HepG2 (cell line): ENCODE results near the gene HS6ST1. TPM values are rescaled to one million over a fixed set of nuclear protein-coding genes. Genes with fewer than 3 reads are reported as not detected.

Experiments
- ATRX ChIP-seq: sonication (generic); formaldehyde crosslinking; IDR thresholded peaks from 2 replicates; pipeline ENCODE4 v1.4.0; 2020; ENCODE audit warnings: missing genetic modification reagents, borderline replicate concordance
- EEA1 ChIP-seq: sonication (generic); formaldehyde crosslinking; IDR thresholded peaks from 2 replicates; pipeline ENCODE4 v1.5.1; 2020; ENCODE audit warnings: mild to moderate bottlenecking, missing genetic modification reagents, borderline replicate concordance
- GATA4 ChIP-seq: sonication (generic); IDR thresholded peaks from 2 replicates; pipeline ENCODE4 v1.6.1; 2016; ENCODE audit warnings: antibody characterized with exemption, low read depth, borderline replicate concordance
- HNRNPL ChIP-seq: fragments of 200-400 bp; formaldehyde crosslinking; IDR thresholded peaks from 2 replicates; pipeline ENCODE4 v1.6.1; 2017; ENCODE audit warnings: mild to moderate bottlenecking, low read depth, low read length
- NFIC ChIP-seq: IDR thresholded peaks from 2 replicates; pipeline ENCODE4 v1.6.1; 2012; ENCODE audit warnings: mild to moderate bottlenecking, low read length, inconsistent platforms
- ZMYM3 ChIP-seq: sonication (generic); formaldehyde crosslinking; IDR thresholded peaks from 2 replicates; pipeline ENCODE4 v1.5.1; 2020; ENCODE audit warnings: mild to moderate bottlenecking, missing genetic modification reagents
- ZNF451 ChIP-seq: sonication (generic); formaldehyde crosslinking; IDR thresholded peaks from 2 replicates; pipeline ENCODE4 v1.5.0; 2020; ENCODE audit warnings: mild to moderate bottlenecking, missing genetic modification reagents
- ZNF546 ChIP-seq: sonication (generic); formaldehyde crosslinking; conservative IDR thresholded peaks from 2 replicates; pipeline ENCODE4 v1.8.1; 2023; ENCODE audit warnings: mild to moderate bottlenecking, missing genetic modification reagents
- ZNF839 ChIP-seq: sonication (generic); formaldehyde crosslinking; IDR thresholded peaks from 2 replicates; pipeline ENCODE4 v1.4.0; 2020; ENCODE audit warnings: missing genetic modification reagents, mild to moderate bottlenecking, borderline replicate concordance
- ZSCAN20 ChIP-seq: sonication (generic); formaldehyde crosslinking; IDR thresholded peaks from 2 replicates; pipeline ENCODE4 v1.4.0; 2020; ENCODE audit warnings: missing genetic modification reagents, mild to moderate bottlenecking, borderline replicate concordance
- polyA plus RNA-seq, 8 experiments: library from polyadenylated mRNA; depleted of rRNA in 3 of 8; stranded (reverse) in 7 of 8; unstranded in 1 of 8; fragments of >200 nt; fragmentation: Illumina TruSeq in 4 of 8; extraction: Trizol in 4 of 8; gene quantifications; 2 replicates each; pipeline versions ENCODE4 v1.2.1 to v1.2.3, GENCODE V29; 2011 to 2016; ENCODE audit warnings: low read depth in 4 of 8, missing spikeins in 1 of 8, mixed read lengths in 1 of 8; ENCODE audit not compliant: insufficient read depth in 1 of 8
- total RNA-seq, 5 experiments: library from RNA; depleted of rRNA; stranded (reverse); fragments of >200 nt; fragmentation: Illumina TruSeq; extraction: Trizol; gene quantifications; 2 replicates each; pipeline ENCODE4 v1.2.3, GENCODE V29; 2016; ENCODE audit warnings: low read depth in 1 of 5
- TF ChIP-seq, protein P1 (sequence below): sonication (generic); formaldehyde crosslinking; IDR thresholded peaks from 2 replicates; pipeline ENCODE4 v1.5.0; 2020; ENCODE audit warnings: missing genetic modification reagents
- TF ChIP-seq, protein P2 (sequence below): sonication (generic); formaldehyde crosslinking; IDR thresholded peaks from 2 replicates; pipeline ENCODE4 v1.4.0; 2020; ENCODE audit warnings: mild to moderate bottlenecking, missing genetic modification reagents
- TF ChIP-seq, protein P3 (sequence below), 2 experiments: fragments of 450-650 bp in 1 of 2; sonication (generic) in 1 of 2; formaldehyde crosslinking; IDR thresholded peaks; 2 replicates each; pipeline versions ENCODE4 v1.5.0 to v1.8.0; 2020 to 2022; ENCODE audit warnings: mild to moderate bottlenecking in 1 of 2, missing genetic modification reagents in 1 of 2
- TF ChIP-seq, protein P4 (sequence below): sonication (generic); formaldehyde crosslinking; IDR thresholded peaks from 2 replicates; pipeline ENCODE4 v1.4.0; 2020; ENCODE audit warnings: missing genetic modification reagents, borderline replicate concordance
- TF ChIP-seq, protein P5 (sequence below): sonication (generic); formaldehyde crosslinking; IDR thresholded peaks from 2 replicates; pipeline ENCODE4 v1.8.0; 2022; ENCODE audit warnings: low read depth, missing genetic modification reagents
- TF ChIP-seq, protein P6 (sequence below): sonication (generic); formaldehyde crosslinking; IDR thresholded peaks from 2 replicates; pipeline ENCODE4 v1.5.0; 2020; ENCODE audit warnings: missing genetic modification reagents, mild to moderate bottlenecking, borderline replicate concordance

HS6ST1 gene
- total and polyA plus RNA-seq, 2 of the 13 experiments (the other 11 are each of a cell fraction or from before 2014, with no cell fraction given), result 34.5 to 84.6 TPM

DNA sequence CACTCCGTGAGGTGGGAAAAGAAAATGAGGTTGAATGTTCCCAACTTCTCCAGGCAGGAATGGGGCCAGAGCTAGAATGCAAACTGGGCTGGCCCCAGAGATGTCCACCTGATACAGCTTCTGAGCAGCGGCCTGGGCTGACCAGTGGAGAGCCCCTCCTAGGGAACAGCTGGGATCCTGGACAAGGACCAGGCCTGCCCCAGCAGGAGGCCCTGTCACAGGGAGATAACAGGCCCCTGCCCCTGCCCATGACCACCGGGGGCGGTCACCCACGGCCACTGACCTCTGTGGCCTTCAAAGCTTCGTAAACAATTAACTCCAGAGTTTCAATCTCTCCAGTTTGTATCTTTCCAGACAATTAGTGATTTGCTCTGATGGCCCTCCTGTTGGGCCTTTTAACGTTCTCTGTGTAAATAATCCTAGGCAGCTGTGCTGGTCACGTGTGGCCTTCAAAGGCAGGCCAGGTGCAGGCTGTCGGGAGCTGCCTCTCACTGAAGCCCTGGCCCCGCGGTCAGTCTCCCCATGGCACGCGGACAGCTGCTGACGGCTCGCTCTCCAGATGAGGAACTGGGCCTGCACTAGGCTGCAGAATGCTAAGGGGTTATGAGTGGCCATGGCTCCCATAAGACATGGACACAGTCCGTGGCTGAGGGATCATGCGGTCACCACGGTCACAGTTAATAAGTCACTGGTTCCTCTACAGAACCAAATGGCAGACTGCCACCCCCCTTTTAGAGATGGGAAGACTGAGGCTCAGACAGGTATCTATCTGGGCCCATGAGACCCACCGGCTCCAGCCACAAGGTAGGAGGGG lies 9.2 kb downstream of the HS6ST1 start (continued):
- TF ChIP-seq, protein P1, sequence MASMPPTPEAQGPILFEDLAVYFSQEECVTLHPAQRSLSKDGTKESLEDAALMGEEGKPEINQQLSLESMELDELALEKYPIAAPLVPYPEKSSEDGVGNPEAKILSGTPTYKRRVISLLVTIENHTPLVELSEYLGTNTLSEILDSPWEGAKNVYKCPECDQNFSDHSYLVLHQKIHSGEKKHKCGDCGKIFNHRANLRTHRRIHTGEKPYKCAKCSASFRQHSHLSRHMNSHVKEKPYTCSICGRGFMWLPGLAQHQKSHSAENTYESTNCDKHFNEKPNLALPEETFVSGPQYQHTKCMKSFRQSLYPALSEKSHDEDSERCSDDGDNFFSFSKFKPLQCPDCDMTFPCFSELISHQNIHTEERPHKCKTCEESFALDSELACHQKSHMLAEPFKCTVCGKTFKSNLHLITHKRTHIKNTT, result no peak
- TF ChIP-seq GATA4, result peak; percentile 87; the same call in 1 of the 2 replicates
- TF ChIP-seq, protein P2, sequence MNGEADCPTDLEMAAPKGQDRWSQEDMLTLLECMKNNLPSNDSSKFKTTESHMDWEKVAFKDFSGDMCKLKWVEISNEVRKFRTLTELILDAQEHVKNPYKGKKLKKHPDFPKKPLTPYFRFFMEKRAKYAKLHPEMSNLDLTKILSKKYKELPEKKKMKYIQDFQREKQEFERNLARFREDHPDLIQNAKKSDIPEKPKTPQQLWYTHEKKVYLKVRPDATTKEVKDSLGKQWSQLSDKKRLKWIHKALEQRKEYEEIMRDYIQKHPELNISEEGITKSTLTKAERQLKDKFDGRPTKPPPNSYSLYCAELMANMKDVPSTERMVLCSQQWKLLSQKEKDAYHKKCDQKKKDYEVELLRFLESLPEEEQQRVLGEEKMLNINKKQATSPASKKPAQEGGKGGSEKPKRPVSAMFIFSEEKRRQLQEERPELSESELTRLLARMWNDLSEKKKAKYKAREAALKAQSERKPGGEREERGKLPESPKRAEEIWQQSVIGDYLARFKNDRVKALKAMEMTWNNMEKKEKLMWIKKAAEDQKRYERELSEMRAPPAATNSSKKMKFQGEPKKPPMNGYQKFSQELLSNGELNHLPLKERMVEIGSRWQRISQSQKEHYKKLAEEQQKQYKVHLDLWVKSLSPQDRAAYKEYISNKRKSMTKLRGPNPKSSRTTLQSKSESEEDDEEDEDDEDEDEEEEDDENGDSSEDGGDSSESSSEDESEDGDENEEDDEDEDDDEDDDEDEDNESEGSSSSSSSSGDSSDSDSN (CRISPR knock-in tag), result peak; percentile 98
- TF ChIP-seq, protein P3, sequence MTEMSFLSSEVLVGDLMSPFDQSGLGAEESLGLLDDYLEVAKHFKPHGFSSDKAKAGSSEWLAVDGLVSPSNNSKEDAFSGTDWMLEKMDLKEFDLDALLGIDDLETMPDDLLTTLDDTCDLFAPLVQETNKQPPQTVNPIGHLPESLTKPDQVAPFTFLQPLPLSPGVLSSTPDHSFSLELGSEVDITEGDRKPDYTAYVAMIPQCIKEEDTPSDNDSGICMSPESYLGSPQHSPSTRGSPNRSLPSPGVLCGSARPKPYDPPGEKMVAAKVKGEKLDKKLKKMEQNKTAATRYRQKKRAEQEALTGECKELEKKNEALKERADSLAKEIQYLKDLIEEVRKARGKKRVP (CRISPR knock-in tag; IDR thresholded peaks at IDR 0.05), result peak in 1 of 2 experiments; percentile 82; a peak in 2 of 4 replicates
- TF ChIP-seq ZNF839 (CRISPR knock-in tag), result peak; percentile 97
- TF ChIP-seq NFIC, result 0 out of 2 replicates have a peak, but pooled peaks have one; percentile 70
- 0 out of 2 replicates have a peak, but pooled peaks have one; percentile 23 for TF ChIP-seq EEA1 (CRISPR knock-in tag)
- TF ChIP-seq, protein P4, sequence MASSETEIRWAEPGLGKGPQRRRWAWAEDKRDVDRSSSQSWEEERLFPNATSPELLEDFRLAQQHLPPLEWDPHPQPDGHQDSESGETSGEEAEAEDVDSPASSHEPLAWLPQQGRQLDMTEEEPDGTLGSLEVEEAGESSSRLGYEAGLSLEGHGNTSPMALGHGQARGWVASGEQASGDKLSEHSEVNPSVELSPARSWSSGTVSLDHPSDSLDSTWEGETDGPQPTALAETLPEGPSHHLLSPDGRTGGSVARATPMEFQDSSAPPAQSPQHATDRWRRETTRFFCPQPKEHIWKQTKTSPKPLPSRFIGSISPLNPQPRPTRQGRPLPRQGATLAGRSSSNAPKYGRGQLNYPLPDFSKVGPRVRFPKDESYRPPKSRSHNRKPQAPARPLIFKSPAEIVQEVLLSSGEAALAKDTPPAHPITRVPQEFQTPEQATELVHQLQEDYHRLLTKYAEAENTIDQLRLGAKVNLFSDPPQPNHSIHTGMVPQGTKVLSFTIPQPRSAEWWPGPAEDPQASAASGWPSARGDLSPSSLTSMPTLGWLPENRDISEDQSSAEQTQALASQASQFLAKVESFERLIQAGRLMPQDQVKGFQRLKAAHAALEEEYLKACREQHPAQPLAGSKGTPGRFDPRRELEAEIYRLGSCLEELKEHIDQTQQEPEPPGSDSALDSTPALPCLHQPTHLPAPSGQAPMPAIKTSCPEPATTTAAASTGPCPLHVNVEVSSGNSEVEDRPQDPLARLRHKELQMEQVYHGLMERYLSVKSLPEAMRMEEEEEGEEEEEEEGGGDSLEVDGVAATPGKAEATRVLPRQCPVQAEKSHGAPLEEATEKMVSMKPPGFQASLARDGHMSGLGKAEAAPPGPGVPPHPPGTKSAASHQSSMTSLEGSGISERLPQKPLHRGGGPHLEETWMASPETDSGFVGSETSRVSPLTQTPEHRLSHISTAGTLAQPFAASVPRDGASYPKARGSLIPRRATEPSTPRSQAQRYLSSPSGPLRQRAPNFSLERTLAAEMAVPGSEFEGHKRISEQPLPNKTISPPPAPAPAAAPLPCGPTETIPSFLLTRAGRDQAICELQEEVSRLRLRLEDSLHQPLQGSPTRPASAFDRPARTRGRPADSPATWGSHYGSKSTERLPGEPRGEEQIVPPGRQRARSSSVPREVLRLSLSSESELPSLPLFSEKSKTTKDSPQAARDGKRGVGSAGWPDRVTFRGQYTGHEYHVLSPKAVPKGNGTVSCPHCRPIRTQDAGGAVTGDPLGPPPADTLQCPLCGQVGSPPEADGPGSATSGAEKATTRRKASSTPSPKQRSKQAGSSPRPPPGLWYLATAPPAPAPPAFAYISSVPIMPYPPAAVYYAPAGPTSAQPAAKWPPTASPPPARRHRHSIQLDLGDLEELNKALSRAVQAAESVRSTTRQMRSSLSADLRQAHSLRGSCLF (CRISPR knock-in tag), result peak; percentile 93; the same call in 1 of the 2 replicates
- TF ChIP-seq ATRX (CRISPR knock-in tag), result no peak
- peak; percentile 99 for TF ChIP-seq ZNF451 (CRISPR knock-in tag)
- TF ChIP-seq, protein P5, sequence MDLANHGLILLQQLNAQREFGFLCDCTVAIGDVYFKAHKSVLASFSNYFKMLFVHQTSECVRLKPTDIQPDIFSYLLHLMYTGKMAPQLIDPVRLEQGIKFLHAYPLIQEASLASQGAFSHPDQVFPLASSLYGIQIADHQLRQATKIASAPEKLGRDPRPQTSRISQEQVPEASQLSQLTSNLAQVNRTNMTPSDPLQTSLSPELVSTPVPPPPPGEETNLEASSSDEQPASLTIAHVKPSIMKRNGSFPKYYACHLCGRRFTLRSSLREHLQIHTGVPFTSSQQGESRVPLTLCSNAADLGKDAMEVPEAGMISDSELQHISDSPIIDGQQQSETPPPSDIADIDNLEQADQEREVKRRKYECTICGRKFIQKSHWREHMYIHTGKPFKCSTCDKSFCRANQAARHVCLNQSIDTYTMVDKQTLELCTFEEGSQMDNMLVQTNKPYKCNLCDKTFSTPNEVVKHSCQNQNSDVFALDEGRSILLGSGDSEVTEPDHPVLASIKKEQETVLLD (CRISPR knock-in tag), result no peak
- TF ChIP-seq, protein P6, sequence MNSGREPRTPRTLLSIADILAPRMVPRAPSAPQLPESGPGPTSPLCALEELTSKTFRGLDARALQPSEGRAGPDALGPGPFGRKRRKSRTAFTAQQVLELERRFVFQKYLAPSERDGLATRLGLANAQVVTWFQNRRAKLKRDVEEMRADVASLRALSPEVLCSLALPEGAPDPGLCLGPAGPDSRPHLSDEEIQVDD (CRISPR knock-in tag), result peak; percentile 87; the same call in 1 of the 2 replicates
- peak; percentile 99 for TF ChIP-seq ZMYM3 (CRISPR knock-in tag)
- 0 out of 2 replicates have a peak, but pooled peaks have one; percentile 57 for TF ChIP-seq ZSCAN20 (CRISPR knock-in tag)
- peak; percentile 99 for TF ChIP-seq ZNF546
- TF ChIP-seq HNRNPL, result peak; percentile 92
